Endodermal cell (in vitro differentiated cells): ENCODE data around the gene KIAA1217. TPM values are rescaled to one million over a fixed set of nuclear protein-coding genes. Genes with fewer than 3 reads are reported as not detected.

ENCODE experiments used
- DNase-seq: peaks from one replicate; pipeline ENCODE4 v3.0.0-alpha.2; 2017
- H3K27ac ChIP-seq: 2 replicates; pipeline ENCODE4 v1.5.1; 2013; ENCODE audit warnings: mild to moderate bottlenecking, low read depth, low read length, moderate library complexity
- H3K27me3 ChIP-seq: 2 replicates; pipeline ENCODE4 v1.6.1; 2013; ENCODE audit warnings: mild to moderate bottlenecking, low read length, moderate library complexity; ENCODE audit not compliant: insufficient read depth, control insufficient read depth, poor library complexity, severe bottlenecking
- H3K36me3 ChIP-seq: 2 replicates; pipeline ENCODE4 v1.7.0; 2013; ENCODE audit warnings: mild to moderate bottlenecking, low read length, moderate library complexity; ENCODE audit not compliant: control insufficient read depth, insufficient read depth
- H3K4me1 ChIP-seq: one replicate; pipeline ENCODE4 v1.7.0; 2013; ENCODE audit warnings: low read length; ENCODE audit not compliant: control insufficient read depth, insufficient read depth
- H3K4me3 ChIP-seq: 2 replicates; pipeline ENCODE4 v1.5.1; 2013; ENCODE audit warnings: mild to moderate bottlenecking, low read length, moderate library complexity
- H3K9ac ChIP-seq: 2 replicates; pipeline ENCODE4 v1.6.1; 2013; ENCODE audit warnings: mild to moderate bottlenecking, low read length, moderate library complexity; ENCODE audit not compliant: poor library complexity, severe bottlenecking; ENCODE audit errors: extremely low read depth
- H3K9me3 ChIP-seq: 2 replicates; pipeline ENCODE4 v1.6.1; 2013; ENCODE audit warnings: mild to moderate bottlenecking, low read length, moderate library complexity; ENCODE audit not compliant: control insufficient read depth
- H3K27ac Mint-ChIP-seq: 2 replicates; pipeline ENCODE4 v1.8.0; 2020; ENCODE audit warnings: mixed read lengths
- H3K27me3 Mint-ChIP-seq: 2 replicates; pipeline ENCODE4 v1.8.0; 2021; ENCODE audit warnings: mild to moderate bottlenecking, mixed read lengths; ENCODE audit not compliant: insufficient read depth
- H3K36me3 Mint-ChIP-seq: 2 replicates; pipeline ENCODE4 v1.8.0; 2020; ENCODE audit warnings: low read depth, mixed read lengths
- H3K4me1 Mint-ChIP-seq: 2 replicates; pipeline ENCODE4 v1.8.0; 2020; ENCODE audit warnings: mixed read lengths
- H3K4me3 Mint-ChIP-seq: 2 replicates; pipeline ENCODE4 v1.8.0; 2020; ENCODE audit warnings: mild to moderate bottlenecking, moderate library complexity, mixed read lengths
- H3K9me3 Mint-ChIP-seq: 2 replicates; pipeline ENCODE4 v1.8.0; 2020; ENCODE audit warnings: mild to moderate bottlenecking, mixed read lengths
- WGBS, 2 experiments: methylation state at CpG; one replicate each; pipeline versions ENCODE4 v1.1.5 to v1.1.7; 2013; ENCODE audit warnings: missing lambda C conversion rate in 2 of 2, mixed read lengths in 1 of 2; ENCODE audit not compliant: insufficient coverage in 1 of 2, insufficient read length in 1 of 2; 5-methylcytosine and 5-hydroxymethylcytosine counted together
- total RNA-seq, 2 donors: library from RNA; stranded (reverse); fragmentation: NEBNext Ultra II Directional in 1 of 2; extraction: Animal tissue kit (Norgen Biotek cat#: 25700) in 1 of 2; gene quantifications; 2 replicates in 1 of 2; 3 replicates in 1 of 2; pipeline ENCODE4 v1.2.1, GENCODE V29; 2021
- TF ChIP-seq, protein P1 (sequence below): fragments of 200-600 bp; sonication (generic); conservative IDR thresholded peaks from 2 replicates; pipeline ENCODE4 v1.5.0; 2021; ENCODE audit warnings: antibody characterized with exemption, mild to moderate bottlenecking

KIAA1217 gene
- total RNA-seq, 2 donors from 2014 or later, result 25.4 to 27.2 TPM

DNA sequence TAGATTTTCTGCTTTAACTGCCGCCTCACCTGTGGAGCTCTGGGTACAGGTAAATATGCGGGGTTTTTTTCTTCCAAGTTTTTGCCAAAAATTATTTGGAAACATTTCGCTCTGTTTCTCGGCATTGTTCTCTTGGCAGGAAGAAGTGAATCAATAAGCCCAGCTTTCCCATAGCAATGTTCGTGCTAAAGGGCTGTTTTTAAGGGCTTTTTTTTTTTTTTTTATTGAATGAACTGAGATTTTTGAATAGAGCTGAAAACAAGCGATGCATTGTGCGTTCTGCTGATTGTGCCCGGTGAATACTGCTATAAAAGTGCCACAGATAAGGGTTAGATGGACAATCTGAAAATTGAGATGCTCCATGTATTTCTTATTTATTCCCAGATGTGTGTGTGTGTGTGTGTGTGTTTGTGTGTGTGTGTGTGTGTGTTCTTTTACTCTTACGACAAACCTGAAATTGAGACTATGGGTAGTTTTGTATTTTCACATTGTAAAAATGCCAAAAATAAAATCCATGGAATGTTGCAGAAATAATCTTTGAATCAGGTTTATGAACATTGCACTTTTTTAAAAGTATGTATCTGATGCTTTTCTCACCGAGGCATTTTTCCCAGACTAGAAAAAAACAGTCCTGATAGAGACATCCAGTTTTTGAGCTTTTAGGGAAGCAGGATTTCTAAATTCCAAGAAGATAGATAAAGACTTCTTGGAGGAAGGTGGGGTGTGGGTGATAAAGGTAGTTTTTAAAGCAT lies 30.5 kb downstream of the KIAA1217 start:
- H3K9ac ChIP-seq, result peak overlapping the region; percentile 7
- no peak overlapping the region for H3K27ac ChIP-seq
- H3K4me3 Mint-ChIP-seq, result peak overlapping the region; percentile 9
- no peaks in the 10 kb centered on the region for H3K27me3 ChIP-seq
- TF ChIP-seq, protein P1, sequence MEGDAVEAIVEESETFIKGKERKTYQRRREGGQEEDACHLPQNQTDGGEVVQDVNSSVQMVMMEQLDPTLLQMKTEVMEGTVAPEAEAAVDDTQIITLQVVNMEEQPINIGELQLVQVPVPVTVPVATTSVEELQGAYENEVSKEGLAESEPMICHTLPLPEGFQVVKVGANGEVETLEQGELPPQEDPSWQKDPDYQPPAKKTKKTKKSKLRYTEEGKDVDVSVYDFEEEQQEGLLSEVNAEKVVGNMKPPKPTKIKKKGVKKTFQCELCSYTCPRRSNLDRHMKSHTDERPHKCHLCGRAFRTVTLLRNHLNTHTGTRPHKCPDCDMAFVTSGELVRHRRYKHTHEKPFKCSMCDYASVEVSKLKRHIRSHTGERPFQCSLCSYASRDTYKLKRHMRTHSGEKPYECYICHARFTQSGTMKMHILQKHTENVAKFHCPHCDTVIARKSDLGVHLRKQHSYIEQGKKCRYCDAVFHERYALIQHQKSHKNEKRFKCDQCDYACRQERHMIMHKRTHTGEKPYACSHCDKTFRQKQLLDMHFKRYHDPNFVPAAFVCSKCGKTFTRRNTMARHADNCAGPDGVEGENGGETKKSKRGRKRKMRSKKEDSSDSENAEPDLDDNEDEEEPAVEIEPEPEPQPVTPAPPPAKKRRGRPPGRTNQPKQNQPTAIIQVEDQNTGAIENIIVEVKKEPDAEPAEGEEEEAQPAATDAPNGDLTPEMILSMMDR, result no peak
- no peaks in the 10 kb centered on the region for H3K9me3 Mint-ChIP-seq
- no peaks in the 10 kb centered on the region for H3K27me3 Mint-ChIP-seq
- H3K36me3 Mint-ChIP-seq, result no peaks in the 10 kb centered on the region
- 88 to 89% methylated on average over 9 to 10 of the region's 10 CpGs for WGBS, 2 experiments
- H3K9me3 ChIP-seq, result no peaks in the 10 kb centered on the region
- peaks cover 53% of the 10 kb centered on the region for H3K4me1 Mint-ChIP-seq
- H3K36me3 ChIP-seq, result no peaks in the 10 kb centered on the region
- peak overlapping the region; percentile 61 for H3K4me3 ChIP-seq
- H3K27ac Mint-ChIP-seq, result peak overlapping the region; percentile 84
- DNase-seq, result no peak
- peaks cover 24% of the 10 kb centered on the region for H3K4me1 ChIP-seq

DNA sequence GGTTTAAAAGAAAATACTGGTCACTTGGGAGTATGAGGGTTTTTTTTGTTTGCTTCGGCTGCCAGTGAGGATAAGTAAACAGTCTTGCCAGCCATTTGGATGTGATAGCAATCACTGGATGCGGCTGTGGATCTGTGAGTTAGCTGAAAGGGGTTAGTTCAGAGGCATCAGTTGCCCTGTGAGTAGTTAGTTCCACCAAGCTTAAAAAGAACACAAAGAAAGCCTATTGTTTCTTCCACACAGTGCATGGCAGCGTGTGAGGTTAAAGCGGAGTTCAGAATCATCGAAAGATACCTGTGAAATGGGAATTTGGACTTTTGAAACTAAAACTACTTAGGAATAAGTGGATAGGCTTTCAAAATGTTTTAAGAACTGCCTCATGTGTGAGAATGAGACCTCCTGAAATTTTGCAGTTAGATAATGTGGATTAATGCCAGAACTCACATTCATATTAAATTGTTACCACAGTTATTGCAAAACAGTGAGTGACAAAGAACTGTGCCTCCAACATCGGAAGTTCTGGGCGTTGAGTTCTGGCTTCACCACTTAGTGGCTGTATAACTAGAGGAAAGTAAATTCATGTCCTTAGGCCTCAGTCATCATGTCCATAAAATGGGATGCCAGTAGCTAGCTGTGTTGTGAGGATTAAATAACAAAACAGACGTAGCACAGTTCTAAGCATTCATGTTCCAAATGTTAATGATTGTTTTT lies 31.3 kb downstream of the KIAA1217 start:
- peaks cover 20% of the 10 kb centered on the region for H3K4me1 ChIP-seq
- TF ChIP-seq, protein P1, result no peak
- DNase-seq, result no peak
- peak overlapping the region; percentile 84 for H3K27ac Mint-ChIP-seq
- peaks cover 48% of the 10 kb centered on the region for H3K4me1 Mint-ChIP-seq
- no peaks in the 10 kb centered on the region for H3K36me3 Mint-ChIP-seq
- H3K9me3 ChIP-seq, result no peaks in the 10 kb centered on the region
- H3K27ac ChIP-seq, result no peak overlapping the region
- no peaks in the 10 kb centered on the region for H3K27me3 ChIP-seq
- no peaks in the 10 kb centered on the region for H3K9me3 Mint-ChIP-seq
- no peaks in the 10 kb centered on the region for H3K27me3 Mint-ChIP-seq
- H3K4me3 ChIP-seq, result peak overlapping the region; percentile 61
- H3K4me3 Mint-ChIP-seq, result peak overlapping the region; percentile 9
- peak overlapping the region; percentile 7 for H3K9ac ChIP-seq
- WGBS, 2 experiments, result 81 to 82% methylated on average over 7 to 8 of the region's 8 CpGs
- H3K36me3 ChIP-seq, result no peaks in the 10 kb centered on the region

DNA sequence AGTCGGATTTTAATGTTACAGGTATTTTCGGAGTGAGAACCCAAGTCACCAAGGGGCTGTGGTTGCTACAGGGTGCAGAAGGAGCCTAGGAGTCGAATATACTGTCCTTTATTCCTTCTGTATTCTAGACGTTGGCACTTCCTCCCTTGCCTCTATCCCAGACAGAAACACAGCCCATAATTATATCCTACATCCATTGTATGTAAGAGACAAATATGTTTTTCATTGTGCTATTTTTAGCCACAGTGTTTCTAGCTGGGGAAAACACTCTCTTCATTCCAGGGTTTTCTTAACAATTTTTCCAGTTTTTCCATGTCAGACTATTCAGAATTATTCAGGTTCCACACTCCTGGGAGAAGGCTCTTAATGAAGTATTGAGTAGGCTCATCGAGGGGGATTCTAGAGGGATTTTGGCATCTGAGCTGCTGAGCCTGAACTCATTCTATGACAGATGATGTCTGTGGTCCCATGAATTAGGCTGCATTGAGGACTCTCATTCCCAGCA lies 32.6 kb downstream of the KIAA1217 start:
- Mint-ChIP-seq H3K9me3 (no peaks in the 10 kb centered on the region), H3K4me1 (peaks cover 38% of the 10 kb centered on the region), H3K27ac (no peak overlapping the region), H3K36me3 (no peaks in the 10 kb centered on the region), H3K27me3 (no peaks in the 10 kb centered on the region), H3K4me3 (no peak overlapping the region)
- WGBS, 2 experiments, result 84 to 97% methylated on average over 5 of the region's 5 CpGs
- no peak overlapping the region for H3K27ac ChIP-seq
- TF ChIP-seq, protein P1, result no peak
- H3K36me3 ChIP-seq, result no peaks in the 10 kb centered on the region
- H3K27me3 ChIP-seq, result no peaks in the 10 kb centered on the region
- H3K4me1 ChIP-seq, result peaks cover 14% of the 10 kb centered on the region
- no peak for DNase-seq
- H3K9ac ChIP-seq, result no peak overlapping the region
- no peaks in the 10 kb centered on the region for H3K9me3 ChIP-seq
- H3K4me3 ChIP-seq, result no peak overlapping the region
